ENCODE measurements around the gene METTL8.

The METTL8 gene

GRCh38 chr2:171330155-171330956, 103.4 kb downstream of the METTL8 start:
- Histone ChIP-seq H3K4me1 (peaks cover 6% of the 10 kb centered on the region; the same call in 1 of the 2 replicates), H3K9me3 (no peaks in the 10 kb centered on the region), H3K27me3 (no peaks in the 10 kb centered on the region), H3K36me3 (no peaks in the 10 kb centered on the region), H3K4me2 (no peak overlapping the region), H3K4me3 (no peak overlapping the region), H4K20me1 (no peaks in the 10 kb centered on the region), H3K27ac (no peak overlapping the region), H3K9ac (no peak overlapping the region)
- no peak for TF ChIP-seq Cebpa-rat (IDR thresholded peaks at IDR 0.05)

DNA sequence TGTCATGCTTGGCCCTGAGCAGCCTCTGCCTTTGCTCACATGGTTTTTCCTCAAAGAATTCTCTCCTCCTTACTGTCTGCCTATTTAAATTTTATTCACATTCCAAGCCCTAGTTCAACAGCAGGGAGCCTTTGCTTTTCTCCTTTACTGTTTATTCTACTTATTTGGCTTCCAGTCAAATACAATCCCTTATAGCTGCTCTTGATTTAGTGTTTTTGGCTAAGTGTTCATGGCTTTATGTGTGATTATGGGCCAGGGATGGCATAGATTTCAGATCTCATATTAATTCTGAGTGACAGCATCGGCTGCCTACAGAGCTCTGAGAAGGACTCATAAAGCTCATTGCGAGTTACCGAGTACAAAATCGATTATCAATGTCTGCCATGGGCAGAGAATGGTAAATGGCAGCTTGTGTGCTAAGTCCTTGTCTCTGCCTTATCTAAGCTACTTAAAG, 106.7 kb downstream of the METTL8 start:
- Histone ChIP-seq H3K27ac (no peak overlapping the region), H3K9me3 (no peaks in the 10 kb centered on the region), H4K20me1 (no peaks in the 10 kb centered on the region), H3K36me3 (peaks cover 10% of the 10 kb centered on the region; the same call in 1 of the 2 replicates), H3K4me2 (no peak overlapping the region), H3K9ac (no peak overlapping the region), H3K4me3 (no peak overlapping the region), H3K4me1 (peaks cover 25% of the 10 kb centered on the region; the same call in 1 of the 2 replicates), H3K27me3 (no peaks in the 10 kb centered on the region)
- TF ChIP-seq Cebpa-rat (IDR thresholded peaks at IDR 0.05) = no peak

GRCh38 chr2:171325886-171326585, 107.8 kb downstream of the METTL8 start:
- Histone ChIP-seq H3K27ac (no peak overlapping the region), H3K27me3 (no peaks in the 10 kb centered on the region), H3K4me1 (peaks cover 25% of the 10 kb centered on the region; the same call in 1 of the 2 replicates), H3K9me3 (no peaks in the 10 kb centered on the region), H3K4me2 (peak overlapping the region; percentile 25; the same call in 1 of the 2 replicates), H4K20me1 (no peaks in the 10 kb centered on the region), H3K9ac (no peak overlapping the region), H3K4me3 (no peak overlapping the region), H3K36me3 (peaks cover 15% of the 10 kb centered on the region; the same call in 1 of the 2 replicates)
- no peak for TF ChIP-seq Cebpa-rat (IDR thresholded peaks at IDR 0.05)

- Histone ChIP-seq H3K4me1 (peaks cover 25% of the 10 kb centered on the region; the same call in 1 of the 2 replicates), H3K9me3 (no peaks in the 10 kb centered on the region), H4K20me1 (no peaks in the 10 kb centered on the region), H3K4me3 (no peak overlapping the region), H3K9ac (no peak overlapping the region), H3K4me2 (no peak overlapping the region; the same call in 1 of the 2 replicates), H3K27me3 (no peaks in the 10 kb centered on the region), H3K27ac (no peak overlapping the region), H3K36me3 (peaks cover 18% of the 10 kb centered on the region; the same call in 1 of the 2 replicates)
- no peak for TF ChIP-seq Cebpa-rat (IDR thresholded peaks at IDR 0.05)
These were observed 109.7 kb downstream of the METTL8 start for GRCh38 chr2:171323971-171324528.

DNA sequence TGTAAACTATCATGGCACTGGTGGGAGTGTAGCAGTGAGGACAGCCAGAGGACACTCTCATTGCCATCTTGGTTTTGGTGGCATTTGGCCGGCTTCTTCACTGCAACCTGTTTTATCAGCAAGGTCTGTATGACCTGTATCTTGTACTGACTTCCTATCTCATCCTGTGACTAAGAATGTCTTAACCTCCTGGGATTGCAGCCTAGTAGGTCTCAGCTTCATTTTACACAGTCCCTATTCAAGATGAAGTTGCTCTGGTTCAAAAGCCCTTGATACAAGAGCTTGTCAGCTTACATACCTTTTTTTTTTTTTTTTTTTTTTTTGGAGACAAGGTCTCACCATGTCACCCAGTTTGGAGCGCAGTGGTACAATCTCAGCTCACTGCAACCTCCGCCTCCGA, 110.9 kb downstream of the METTL8 start:
- Histone ChIP-seq H3K9ac (no peak overlapping the region), H3K4me3 (no peak overlapping the region), H3K36me3 (peaks cover 18% of the 10 kb centered on the region; the same call in 1 of the 2 replicates), H3K4me2 (peak overlapping the region; percentile 26; the same call in 1 of the 2 replicates), H3K4me1 (peaks cover 25% of the 10 kb centered on the region; the same call in 1 of the 2 replicates), H4K20me1 (no peaks in the 10 kb centered on the region), H3K9me3 (no peaks in the 10 kb centered on the region), H3K27me3 (no peaks in the 10 kb centered on the region), H3K27ac (no peak overlapping the region)
- TF ChIP-seq Cebpa-rat (IDR thresholded peaks at IDR 0.05) = no peak

DNA sequence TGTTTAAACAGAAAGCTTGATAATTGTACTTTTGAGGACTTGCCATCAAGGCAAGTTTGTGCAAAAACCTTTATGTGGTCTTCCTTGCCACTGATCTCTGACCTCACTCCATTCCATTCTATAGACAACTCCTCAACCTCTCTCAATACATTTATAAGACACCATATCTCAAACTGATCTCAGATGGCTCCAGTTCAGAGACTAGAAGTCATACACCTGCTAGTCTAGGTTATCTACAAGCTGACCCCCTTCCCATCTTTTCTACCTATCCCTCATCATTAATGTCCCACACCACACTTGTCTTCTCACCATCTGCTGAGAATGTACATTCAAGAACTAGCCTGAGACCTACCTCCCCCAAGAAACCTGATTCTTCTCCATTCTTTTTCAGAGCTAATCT, 113.1 kb downstream of the METTL8 start:
- Histone ChIP-seq H4K20me1 (no peaks in the 10 kb centered on the region), H3K9me3 (no peaks in the 10 kb centered on the region), H3K27ac (no peak overlapping the region), H3K9ac (no peak overlapping the region), H3K36me3 (peaks cover 18% of the 10 kb centered on the region; the same call in 1 of the 2 replicates), H3K4me2 (no peak overlapping the region), H3K4me3 (no peak overlapping the region), H3K4me1 (peaks cover 19% of the 10 kb centered on the region; the same call in 1 of the 2 replicates), H3K27me3 (no peaks in the 10 kb centered on the region)
- no peak for TF ChIP-seq Cebpa-rat (IDR thresholded peaks at IDR 0.05)

DNA sequence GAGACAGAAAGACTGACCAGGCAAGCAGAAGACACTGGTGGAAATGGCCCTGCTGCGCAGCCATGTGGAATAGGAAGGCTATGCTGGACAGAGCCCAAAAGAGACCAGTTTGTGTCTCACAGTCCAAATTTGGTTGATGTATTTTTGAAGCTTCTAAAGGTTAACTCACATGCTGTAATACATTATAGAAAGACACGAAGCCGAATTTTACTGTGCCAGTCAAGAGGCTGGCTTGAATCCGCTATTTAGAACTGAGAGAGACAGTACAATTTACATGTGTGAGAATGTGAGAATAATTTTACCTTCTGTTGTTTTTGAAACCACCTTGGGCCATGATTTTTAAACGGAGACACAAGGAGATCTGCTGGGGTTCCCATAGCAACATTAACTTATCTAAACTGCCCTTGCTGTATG, 113.6 kb downstream of the METTL8 start:
- Histone ChIP-seq H3K4me2 (no peak overlapping the region), H3K4me3 (no peak overlapping the region), H3K27ac (no peak overlapping the region), H3K4me1 (peaks cover 19% of the 10 kb centered on the region; the same call in 1 of the 2 replicates), H3K36me3 (peaks cover 18% of the 10 kb centered on the region; the same call in 1 of the 2 replicates), H3K9me3 (no peaks in the 10 kb centered on the region), H4K20me1 (no peaks in the 10 kb centered on the region), H3K27me3 (no peaks in the 10 kb centered on the region), H3K9ac (no peak overlapping the region)
- no peak for TF ChIP-seq Cebpa-rat (IDR thresholded peaks at IDR 0.05)

DNA sequence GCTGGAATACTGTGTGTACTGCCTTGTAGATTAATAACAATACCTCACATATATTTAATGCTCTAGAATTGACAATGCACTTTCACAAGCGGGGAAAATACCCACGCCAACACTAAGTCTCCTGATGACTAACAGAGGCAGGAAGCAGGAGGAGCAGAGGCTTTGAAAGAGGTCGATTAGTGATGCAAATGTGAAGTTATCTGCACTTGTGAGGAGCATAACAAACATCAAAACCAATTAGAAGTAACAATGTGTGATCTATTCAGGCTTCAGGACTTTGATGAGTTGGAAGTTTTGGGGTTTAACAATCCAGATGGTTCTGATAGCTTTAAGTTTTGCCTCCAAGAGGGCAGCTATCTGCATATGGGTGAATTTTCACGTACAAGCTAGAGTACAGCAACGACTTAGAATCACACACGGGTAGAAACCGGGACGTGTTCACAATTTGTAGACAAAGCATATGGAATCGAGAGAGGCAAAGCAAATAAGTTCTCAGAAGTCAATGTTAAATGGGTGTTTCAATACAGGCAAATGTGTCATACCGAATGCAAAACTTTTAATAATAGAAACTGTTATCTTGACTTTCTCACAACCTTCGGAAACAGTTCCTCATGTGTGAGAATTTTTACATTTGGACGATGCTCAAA, 114.5 kb downstream of the METTL8 start:
- H3K9me3 ChIP-seq = no peaks in the 10 kb centered on the region
- no peak for TF ChIP-seq Cebpa-rat (IDR thresholded peaks at IDR 0.05)
- H3K27ac ChIP-seq = no peak overlapping the region
- no peak overlapping the region for H3K4me2 ChIP-seq
- no peaks in the 10 kb centered on the region for H4K20me1 ChIP-seq
- peaks cover 16% of the 10 kb centered on the region; the same call in 1 of the 2 replicates for H3K4me1 ChIP-seq
- no peaks in the 10 kb centered on the region for H3K27me3 ChIP-seq
- no peak overlapping the region for H3K4me3 ChIP-seq
- no peak overlapping the region for H3K9ac ChIP-seq
- H3K36me3 ChIP-seq = peaks cover 18% of the 10 kb centered on the region; the same call in 1 of the 2 replicates

GRCh38 chr2:171318463-171318934, 115.3 kb downstream of the METTL8 start:
- no peak overlapping the region for H3K4me2 ChIP-seq
- H3K4me3 ChIP-seq = no peak overlapping the region
- no peak overlapping the region for H3K9ac ChIP-seq
- peaks cover 18% of the 10 kb centered on the region; the same call in 1 of the 2 replicates for H3K36me3 ChIP-seq
- peaks cover under 1% of the 10 kb centered on the region for H3K9me3 ChIP-seq
- peaks cover 9% of the 10 kb centered on the region; the same call in 1 of the 2 replicates for H3K4me1 ChIP-seq
- H4K20me1 ChIP-seq = no peaks in the 10 kb centered on the region
- TF ChIP-seq Cebpa-rat (IDR thresholded peaks at IDR 0.05) = no peak
- H3K27me3 ChIP-seq = no peaks in the 10 kb centered on the region
- no peak overlapping the region for H3K27ac ChIP-seq
